SK-N-SH treated with all-trans-retinoic acid at 6 μM for 48 hours (cell line): ENCODE data around the gene SLC1A5.
"Not testable (repeated sequence)": the region's sequence is repeated elsewhere in the genome, so short reads cannot be mapped to it uniquely, and the experiment has no call there.

ENCODE experiments used
- ATAC-seq: fragments of 200-7000 bp; cut with Tn5 transposase; 3 replicates; pipeline ENCODE4 v1.9.1; 2020; ENCODE audit warnings: mild to moderate bottlenecking, moderate library complexity
- BACH2 ChIP-seq: fragments of 250-450 bp; sonication (Bioruptor Pico); IDR thresholded peaks from 2 replicates; pipeline ENCODE4 v1.9.0; 2021; ENCODE audit warnings: mild to moderate bottlenecking, borderline replicate concordance
- ESRRG ChIP-seq: fragments of 250-450 bp; sonication (Bioruptor Pico); IDR thresholded peaks from 2 replicates; pipeline ENCODE4 v1.6.1; 2021; ENCODE audit warnings: mild to moderate bottlenecking
- GLIS3 ChIP-seq: fragments of 250-450 bp; sonication (Bioruptor Pico); IDR thresholded peaks from 2 replicates; pipeline ENCODE4 v1.5.0; 2020; ENCODE audit warnings: mild to moderate bottlenecking, moderate library complexity
- ISL1 ChIP-seq: fragments of 250-450 bp; sonication (Bioruptor Pico); IDR thresholded peaks from 2 replicates; pipeline ENCODE4 v2.1.2; 2022; ENCODE audit warnings: mild to moderate bottlenecking, moderate library complexity
- OSR1 ChIP-seq: fragments of 250-450 bp; sonication (Bioruptor Pico); IDR thresholded peaks from 2 replicates; pipeline ENCODE4 v1.8.0; 2022; ENCODE audit warnings: moderate library complexity, mild to moderate bottlenecking, inconsistent platforms
- PATZ1 ChIP-seq: fragments of 250-450 bp; sonication (Bioruptor Pico); IDR thresholded peaks from 2 replicates; pipeline ENCODE4 v1.8.0; 2020; ENCODE audit warnings: mild to moderate bottlenecking, moderate library complexity, borderline replicate concordance
- PPARA ChIP-seq: fragments of 250-450 bp; sonication (Bioruptor Pico); IDR thresholded peaks from 2 replicates; pipeline ENCODE4 v1.5.0; 2020; ENCODE audit warnings: mild to moderate bottlenecking, borderline replicate concordance
- RARB ChIP-seq: fragments of 250-450 bp; sonication (Bioruptor Pico); IDR thresholded peaks from 2 replicates; pipeline ENCODE4 v1.8.0; 2021; ENCODE audit warnings: mild to moderate bottlenecking, moderate library complexity
- SNAI2 ChIP-seq: fragments of 250-450 bp; sonication (Bioruptor Pico); IDR thresholded peaks from 2 replicates; pipeline ENCODE4 v1.5.0; 2020; ENCODE audit warnings: mild to moderate bottlenecking, moderate library complexity
- TCF4 ChIP-seq: fragments of 250-450 bp; sonication (Bioruptor Pico); IDR thresholded peaks from 2 replicates; pipeline ENCODE4 v1.8.0; 2021; ENCODE audit warnings: mild to moderate bottlenecking, moderate library complexity, borderline replicate concordance
- TOX ChIP-seq: fragments of 250-450 bp; sonication (Bioruptor Pico); IDR thresholded peaks from 2 replicates; pipeline ENCODE4 v1.8.0; 2021; ENCODE audit warnings: mild to moderate bottlenecking, moderate library complexity, borderline replicate concordance
- ZFP3 ChIP-seq: fragments of 250-450 bp; sonication (Bioruptor Pico); IDR thresholded peaks from 2 replicates; pipeline ENCODE4 v1.5.0; 2020; ENCODE audit warnings: mild to moderate bottlenecking, moderate library complexity
- ZFP30 ChIP-seq: fragments of 450-650 bp; formaldehyde crosslinking; IDR thresholded peaks from 2 replicates; pipeline ENCODE4 v1.5.0; 2022; ENCODE audit warnings: mild to moderate bottlenecking, moderate library complexity
- ZNF565 ChIP-seq: fragments of 450-650 bp; formaldehyde crosslinking; conservative IDR thresholded peaks from 2 replicates; pipeline ENCODE4 v1.5.0; 2020; ENCODE audit warnings: low read depth, mild to moderate bottlenecking, moderate library complexity
- ZNF70 ChIP-seq: fragments of 450-650 bp; formaldehyde crosslinking; IDR thresholded peaks from 2 replicates; pipeline ENCODE4 v1.5.0; 2020; ENCODE audit warnings: mild to moderate bottlenecking, moderate library complexity
- ZNF8 ChIP-seq: fragments of 450-650 bp; formaldehyde crosslinking; IDR thresholded peaks from 2 replicates; pipeline ENCODE4 v1.5.0; 2020; ENCODE audit warnings: mild to moderate bottlenecking, moderate library complexity
- TF ChIP-seq, protein P1 (sequence below): fragments of 250-450 bp; sonication (Bioruptor Pico); IDR thresholded peaks from 2 replicates; pipeline ENCODE4 v1.5.1; 2021; ENCODE audit warnings: mild to moderate bottlenecking, moderate library complexity
- TF ChIP-seq, protein P2 (sequence below): fragments of 250-450 bp; sonication (Bioruptor Pico); IDR thresholded peaks from 2 replicates; pipeline ENCODE4 v1.8.0; 2021; ENCODE audit warnings: low read depth, mild to moderate bottlenecking, moderate library complexity, borderline replicate concordance
- TF ChIP-seq, protein P3 (sequence below): fragments of 250-450 bp; sonication (Bioruptor Pico); IDR thresholded peaks from 2 replicates; pipeline ENCODE4 v1.5.1; 2020; ENCODE audit warnings: low read depth, mild to moderate bottlenecking, moderate library complexity

Gene SLC1A5

GRCh38 chr19:46828484-46828883, 40.1 kb upstream of the SLC1A5 start (continued):
- no peak for TF ChIP-seq ESRRG (CRISPR knock-in tag)
- TF ChIP-seq ZNF8 (CRISPR knock-in tag) = no peak
- no peak for TF ChIP-seq TCF4 (CRISPR knock-in tag)
- TF ChIP-seq PATZ1 = no peak
- TF ChIP-seq, protein P1, sequence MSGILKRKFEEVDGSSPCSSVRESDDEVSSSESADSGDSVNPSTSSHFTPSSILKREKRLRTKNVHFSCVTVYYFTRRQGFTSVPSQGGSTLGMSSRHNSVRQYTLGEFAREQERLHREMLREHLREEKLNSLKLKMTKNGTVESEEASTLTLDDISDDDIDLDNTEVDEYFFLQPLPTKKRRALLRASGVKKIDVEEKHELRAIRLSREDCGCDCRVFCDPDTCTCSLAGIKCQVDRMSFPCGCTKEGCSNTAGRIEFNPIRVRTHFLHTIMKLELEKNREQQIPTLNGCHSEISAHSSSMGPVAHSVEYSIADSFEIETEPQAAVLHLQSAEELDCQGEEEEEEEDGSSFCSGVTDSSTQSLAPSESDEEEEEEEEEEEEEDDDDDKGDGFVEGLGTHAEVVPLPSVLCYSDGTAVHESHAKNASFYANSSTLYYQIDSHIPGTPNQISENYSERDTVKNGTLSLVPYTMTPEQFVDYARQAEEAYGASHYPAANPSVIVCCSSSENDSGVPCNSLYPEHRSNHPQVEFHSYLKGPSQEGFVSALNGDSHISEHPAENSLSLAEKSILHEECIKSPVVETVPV (CRISPR knock-in tag) = no peak

DNA sequence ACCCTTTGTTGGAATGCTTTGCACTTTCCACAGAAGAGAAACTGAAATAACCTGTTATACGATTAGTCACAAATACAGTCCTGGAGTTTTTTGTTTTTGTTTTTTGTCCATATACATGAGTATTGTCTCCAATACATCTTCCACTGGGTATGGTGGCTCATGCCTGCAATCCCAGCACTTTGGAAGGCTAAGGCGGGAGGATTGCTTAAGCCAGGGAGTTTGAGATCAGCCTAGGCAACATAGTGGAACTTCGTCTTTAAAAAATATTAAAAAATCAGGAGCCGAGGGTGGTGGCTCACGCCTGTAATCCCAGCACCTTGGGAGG, 37.3 kb upstream of the SLC1A5 start:
- no peak for TF ChIP-seq ZNF565 (CRISPR knock-in tag)
- no peak for TF ChIP-seq SNAI2
- TF ChIP-seq OSR1 (CRISPR knock-in tag) = no peak
- TF ChIP-seq, protein P1 (CRISPR knock-in tag) = no peak
- TF ChIP-seq, protein P2, sequence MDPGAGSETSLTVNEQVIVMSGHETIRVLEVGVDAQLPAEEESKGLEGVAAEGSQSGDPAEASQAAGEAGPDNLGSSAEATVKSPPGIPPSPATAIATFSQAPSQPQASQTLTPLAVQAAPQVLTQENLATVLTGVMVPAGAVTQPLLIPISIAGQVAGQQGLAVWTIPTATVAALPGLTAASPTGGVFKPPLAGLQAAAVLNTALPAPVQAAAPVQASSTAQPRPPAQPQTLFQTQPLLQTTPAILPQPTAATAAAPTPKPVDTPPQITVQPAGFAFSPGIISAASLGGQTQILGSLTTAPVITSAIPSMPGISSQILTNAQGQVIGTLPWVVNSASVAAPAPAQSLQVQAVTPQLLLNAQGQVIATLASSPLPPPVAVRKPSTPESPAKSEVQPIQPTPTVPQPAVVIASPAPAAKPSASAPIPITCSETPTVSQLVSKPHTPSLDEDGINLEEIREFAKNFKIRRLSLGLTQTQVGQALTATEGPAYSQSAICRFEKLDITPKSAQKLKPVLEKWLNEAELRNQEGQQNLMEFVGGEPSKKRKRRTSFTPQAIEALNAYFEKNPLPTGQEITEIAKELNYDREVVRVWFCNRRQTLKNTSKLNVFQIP (CRISPR knock-in tag) = no peak
- TF ChIP-seq, all 23 proteins: peak for 0
- no peak for ATAC-seq

DNA sequence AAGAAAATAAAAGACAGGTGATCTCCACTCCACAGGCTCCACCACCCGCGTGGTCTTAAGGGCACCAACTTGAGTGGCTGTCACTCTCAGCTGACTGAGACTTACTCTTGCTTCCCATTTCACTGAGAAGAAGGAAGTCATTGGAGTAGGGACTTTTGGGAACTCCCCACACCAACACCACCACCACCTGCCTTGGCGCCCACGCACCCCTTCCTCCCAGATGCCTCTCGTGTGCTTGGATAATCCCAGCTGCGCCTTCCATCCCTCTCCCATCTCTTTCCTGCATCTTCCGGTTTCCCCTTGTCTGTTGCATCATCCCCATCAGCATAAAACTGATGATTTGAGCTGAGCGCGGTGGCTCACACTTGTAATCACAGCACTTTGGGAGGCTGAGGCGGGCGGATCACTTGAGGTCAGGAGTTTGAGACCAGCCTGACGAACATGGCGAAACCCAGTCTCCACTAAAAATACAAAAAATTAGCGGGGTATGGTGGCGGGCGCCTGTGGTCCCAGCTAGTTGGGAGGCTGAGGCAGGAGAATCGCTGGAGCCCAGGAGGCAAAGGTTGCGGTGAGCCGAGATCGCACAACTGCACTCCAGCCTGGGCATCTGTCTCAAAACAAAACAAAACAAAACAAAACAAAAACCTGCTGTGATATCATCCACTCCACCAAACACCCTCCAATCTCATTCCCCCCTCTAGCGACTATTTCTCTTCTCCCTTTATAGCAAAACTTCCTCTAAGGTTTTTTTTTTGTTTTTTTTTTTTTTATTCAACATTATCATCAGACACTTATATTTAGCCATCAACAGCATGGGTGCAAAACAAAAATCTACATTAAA, 36.7 kb upstream of the SLC1A5 start:
- no peak for ATAC-seq
- TF ChIP-seq ZNF8 (CRISPR knock-in tag) (no peak), GLIS3 (CRISPR knock-in tag) (no peak), SNAI2 (no peak)
- TF ChIP-seq, protein P2 (CRISPR knock-in tag) = no peak
- TF ChIP-seq, protein P1 (CRISPR knock-in tag) = no peak
- TF ChIP-seq, all 23 proteins: peak for 0

- TF ChIP-seq ZFP30 (CRISPR knock-in tag) (no peak), ISL1 (CRISPR knock-in tag) (no peak), BACH2 (no peak), GLIS3 (CRISPR knock-in tag) (no peak), PPARA (CRISPR knock-in tag) (no peak), ZNF70 (no peak), PATZ1 (no peak), OSR1 (CRISPR knock-in tag) (no peak), RARB (CRISPR knock-in tag) (no peak), ZNF565 (CRISPR knock-in tag) (no peak), TOX (CRISPR knock-in tag) (no peak), ESRRG (CRISPR knock-in tag) (no peak), ZNF8 (CRISPR knock-in tag) (no peak), ZFP3 (CRISPR knock-in tag) (no peak)
- TF ChIP-seq, protein P3, sequence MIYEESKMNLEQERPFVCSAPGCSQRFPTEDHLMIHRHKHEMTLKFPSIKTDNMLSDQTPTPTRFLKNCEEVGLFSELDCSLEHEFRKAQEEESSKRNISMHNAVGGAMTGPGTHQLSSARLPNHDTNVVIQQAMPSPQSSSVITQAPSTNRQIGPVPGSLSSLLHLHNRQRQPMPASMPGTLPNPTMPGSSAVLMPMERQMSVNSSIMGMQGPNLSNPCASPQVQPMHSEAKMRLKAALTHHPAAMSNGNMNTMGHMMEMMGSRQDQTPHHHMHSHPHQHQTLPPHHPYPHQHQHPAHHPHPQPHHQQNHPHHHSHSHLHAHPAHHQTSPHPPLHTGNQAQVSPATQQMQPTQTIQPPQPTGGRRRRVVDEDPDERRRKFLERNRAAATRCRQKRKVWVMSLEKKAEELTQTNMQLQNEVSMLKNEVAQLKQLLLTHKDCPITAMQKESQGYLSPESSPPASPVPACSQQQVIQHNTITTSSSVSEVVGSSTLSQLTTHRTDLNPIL = no peak
- TF ChIP-seq, protein P1 (CRISPR knock-in tag) = no peak
- no peak for ATAC-seq
These were observed 34.7 kb upstream of the SLC1A5 start for GRCh38 chr19:46823049-46823448.

GRCh38 chr19:46822410-46822787, 34.0 kb upstream of the SLC1A5 start:
- ATAC-seq = not testable (repeated sequence)
